ENCODE data around the gene ULK2.
"Not testable (repeated sequence)": the region's sequence is repeated elsewhere in the genome, so short reads cannot be mapped to it uniquely, and the experiment has no call there.

Gene ULK2

GRCh38 chr17:19768046-19768782 is 99.5 kb downstream of the ULK2 start:
- DNase-seq (ENCODE audit: low read depth, low spot score): no peak

- DNase-seq (ENCODE audit: low read depth, low spot score): peak; percentile 66
Measured at GRCh38 chr17:19766421-19767270, 101.1 kb downstream of the ULK2 start.

GRCh38 chr17:19766016-19766415 is 101.7 kb downstream of the ULK2 start:
- no peak for DNase-seq (ENCODE audit: low read depth, low spot score)

- DNase-seq (ENCODE audit: low read depth, low spot score): not testable (repeated sequence)
Measured at GRCh38 chr17:19763991-19764390, 103.7 kb downstream of the ULK2 start.

- no peak for DNase-seq (ENCODE audit: low read depth, low spot score)
Measured at GRCh38 chr17:19763416-19763815, 104.3 kb downstream of the ULK2 start.

GRCh38 chr17:19762515-19762961 is 105.2 kb downstream of the ULK2 start:
- DNase-seq (ENCODE audit: low read depth, low spot score): peak; percentile 7

GRCh38 chr17:19760746-19761145 is 107.0 kb downstream of the ULK2 start:
- DNase-seq (ENCODE audit: low read depth, low spot score): no peak

GRCh38 chr17:19759568-19760549 is 107.9 kb downstream of the ULK2 start:
- DNase-seq (ENCODE audit: low read depth, low spot score): no peak

- DNase-seq (ENCODE audit: low read depth, low spot score): no peak
Measured at GRCh38 chr17:19757536-19758180, 110.1 kb downstream of the ULK2 start.

GRCh38 chr17:19756546-19756945 is 111.2 kb downstream of the ULK2 start:
- no peak for DNase-seq (ENCODE audit: low read depth, low spot score)

GRCh38 chr17:19755821-19756510 is 111.8 kb downstream of the ULK2 start:
- DNase-seq (ENCODE audit: low read depth, low spot score): no peak

- DNase-seq (ENCODE audit: low read depth, low spot score): no peak
Measured at GRCh38 chr17:19755392-19755791, 112.3 kb downstream of the ULK2 start.

- DNase-seq (ENCODE audit: low read depth, low spot score): no peak
Measured at GRCh38 chr17:19753661-19754463, 113.9 kb downstream of the ULK2 start.

GRCh38 chr17:19753051-19753509 is 114.7 kb downstream of the ULK2 start:
- DNase-seq (ENCODE audit: low read depth, low spot score): no peak

GRCh38 chr17:19752216-19753050 is 115.3 kb downstream of the ULK2 start:
- no peak for DNase-seq (ENCODE audit: low read depth, low spot score)

GRCh38 chr17:19750835-19751234 is 116.9 kb downstream of the ULK2 start:
- DNase-seq (ENCODE audit: low read depth, low spot score): no peak

- DNase-seq (ENCODE audit: low read depth, low spot score): no peak
Measured at GRCh38 chr17:19750020-19750572, 117.6 kb downstream of the ULK2 start.

GRCh38 chr17:19748807-19749193 is 118.9 kb downstream of the ULK2 start:
- DNase-seq (ENCODE audit: low read depth, low spot score): no peak
